SK-N-SH treated with all-trans-retinoic acid at 6 μM for 48 hours (cell line): Measurements from ENCODE around the gene GMCL1.

Source experiments
- ARNTL ChIP-seq: fragments of 450-650 bp; formaldehyde crosslinking; IDR thresholded peaks from 2 replicates; pipeline ENCODE4 v1.5.0; 2020; ENCODE audit warnings: low read depth, mild to moderate bottlenecking, moderate library complexity, borderline replicate concordance
- BACH2 ChIP-seq: fragments of 250-450 bp; sonication (Bioruptor Pico); IDR thresholded peaks from 2 replicates; pipeline ENCODE4 v1.9.0; 2021; ENCODE audit warnings: mild to moderate bottlenecking, borderline replicate concordance
- ESRRG ChIP-seq: fragments of 250-450 bp; sonication (Bioruptor Pico); IDR thresholded peaks from 2 replicates; pipeline ENCODE4 v1.6.1; 2021; ENCODE audit warnings: mild to moderate bottlenecking
- OSR1 ChIP-seq: fragments of 250-450 bp; sonication (Bioruptor Pico); IDR thresholded peaks from 2 replicates; pipeline ENCODE4 v1.8.0; 2022; ENCODE audit warnings: moderate library complexity, mild to moderate bottlenecking, inconsistent platforms
- SNAI2 ChIP-seq: fragments of 250-450 bp; sonication (Bioruptor Pico); IDR thresholded peaks from 2 replicates; pipeline ENCODE4 v1.5.0; 2020; ENCODE audit warnings: mild to moderate bottlenecking, moderate library complexity
- TOX ChIP-seq: fragments of 250-450 bp; sonication (Bioruptor Pico); IDR thresholded peaks from 2 replicates; pipeline ENCODE4 v1.8.0; 2021; ENCODE audit warnings: mild to moderate bottlenecking, moderate library complexity, borderline replicate concordance
- ZNF565 ChIP-seq: fragments of 450-650 bp; formaldehyde crosslinking; conservative IDR thresholded peaks from 2 replicates; pipeline ENCODE4 v1.5.0; 2020; ENCODE audit warnings: low read depth, mild to moderate bottlenecking, moderate library complexity
- TF ChIP-seq, protein P1 (sequence below): fragments of 250-450 bp; sonication (Bioruptor Pico); IDR thresholded peaks from 2 replicates; pipeline ENCODE4 v1.8.0; 2021; ENCODE audit warnings: low read depth, mild to moderate bottlenecking, moderate library complexity, borderline replicate concordance
- TF ChIP-seq, protein P2 (sequence below): fragments of 250-450 bp; sonication (Bioruptor Pico); IDR thresholded peaks from 2 replicates; pipeline ENCODE4 v1.5.1; 2021; ENCODE audit warnings: mild to moderate bottlenecking, moderate library complexity
- TF ChIP-seq, protein P3 (sequence below): fragments of 250-450 bp; sonication (Bioruptor Pico); IDR thresholded peaks from 2 replicates; pipeline ENCODE4 v1.8.0; 2020; ENCODE audit warnings: mild to moderate bottlenecking, moderate library complexity, borderline replicate concordance
- TF ChIP-seq, protein P4 (sequence below): fragments of 250-450 bp; sonication (Bioruptor Pico); IDR thresholded peaks from 2 replicates; pipeline ENCODE4 v1.5.1; 2020; ENCODE audit warnings: low read depth, mild to moderate bottlenecking, moderate library complexity

DNA sequence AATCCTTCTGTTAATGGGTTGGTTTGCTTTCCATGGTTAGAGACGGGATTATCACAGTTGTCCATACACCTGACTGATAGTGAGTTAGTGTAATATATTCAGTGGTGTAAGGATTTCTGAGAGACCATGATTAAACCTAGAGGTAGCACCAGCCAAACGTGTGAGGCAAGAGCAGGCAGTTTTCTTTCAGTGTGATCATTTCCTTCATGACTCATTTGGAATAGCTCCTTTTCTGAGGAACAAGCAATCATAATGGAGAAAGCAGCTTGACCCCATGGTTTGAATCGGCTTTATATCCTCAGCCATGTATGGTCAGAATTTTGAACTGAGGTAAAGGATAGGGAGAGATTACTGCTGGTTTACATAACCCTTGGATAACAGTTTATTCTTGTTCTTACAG lies 88.4 kb downstream of the GMCL1 start:
- TF ChIP-seq, protein P1, sequence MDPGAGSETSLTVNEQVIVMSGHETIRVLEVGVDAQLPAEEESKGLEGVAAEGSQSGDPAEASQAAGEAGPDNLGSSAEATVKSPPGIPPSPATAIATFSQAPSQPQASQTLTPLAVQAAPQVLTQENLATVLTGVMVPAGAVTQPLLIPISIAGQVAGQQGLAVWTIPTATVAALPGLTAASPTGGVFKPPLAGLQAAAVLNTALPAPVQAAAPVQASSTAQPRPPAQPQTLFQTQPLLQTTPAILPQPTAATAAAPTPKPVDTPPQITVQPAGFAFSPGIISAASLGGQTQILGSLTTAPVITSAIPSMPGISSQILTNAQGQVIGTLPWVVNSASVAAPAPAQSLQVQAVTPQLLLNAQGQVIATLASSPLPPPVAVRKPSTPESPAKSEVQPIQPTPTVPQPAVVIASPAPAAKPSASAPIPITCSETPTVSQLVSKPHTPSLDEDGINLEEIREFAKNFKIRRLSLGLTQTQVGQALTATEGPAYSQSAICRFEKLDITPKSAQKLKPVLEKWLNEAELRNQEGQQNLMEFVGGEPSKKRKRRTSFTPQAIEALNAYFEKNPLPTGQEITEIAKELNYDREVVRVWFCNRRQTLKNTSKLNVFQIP (CRISPR knock-in tag): no peak
- no peak for TF ChIP-seq OSR1
- TF ChIP-seq, protein P2, sequence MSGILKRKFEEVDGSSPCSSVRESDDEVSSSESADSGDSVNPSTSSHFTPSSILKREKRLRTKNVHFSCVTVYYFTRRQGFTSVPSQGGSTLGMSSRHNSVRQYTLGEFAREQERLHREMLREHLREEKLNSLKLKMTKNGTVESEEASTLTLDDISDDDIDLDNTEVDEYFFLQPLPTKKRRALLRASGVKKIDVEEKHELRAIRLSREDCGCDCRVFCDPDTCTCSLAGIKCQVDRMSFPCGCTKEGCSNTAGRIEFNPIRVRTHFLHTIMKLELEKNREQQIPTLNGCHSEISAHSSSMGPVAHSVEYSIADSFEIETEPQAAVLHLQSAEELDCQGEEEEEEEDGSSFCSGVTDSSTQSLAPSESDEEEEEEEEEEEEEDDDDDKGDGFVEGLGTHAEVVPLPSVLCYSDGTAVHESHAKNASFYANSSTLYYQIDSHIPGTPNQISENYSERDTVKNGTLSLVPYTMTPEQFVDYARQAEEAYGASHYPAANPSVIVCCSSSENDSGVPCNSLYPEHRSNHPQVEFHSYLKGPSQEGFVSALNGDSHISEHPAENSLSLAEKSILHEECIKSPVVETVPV (CRISPR knock-in tag): no peak
- no peak for TF ChIP-seq ESRRG (CRISPR knock-in tag)
- no peak for TF ChIP-seq ZNF565 (CRISPR knock-in tag)
- TF ChIP-seq ARNTL (CRISPR knock-in tag): no peak
- TF ChIP-seq, protein P3, sequence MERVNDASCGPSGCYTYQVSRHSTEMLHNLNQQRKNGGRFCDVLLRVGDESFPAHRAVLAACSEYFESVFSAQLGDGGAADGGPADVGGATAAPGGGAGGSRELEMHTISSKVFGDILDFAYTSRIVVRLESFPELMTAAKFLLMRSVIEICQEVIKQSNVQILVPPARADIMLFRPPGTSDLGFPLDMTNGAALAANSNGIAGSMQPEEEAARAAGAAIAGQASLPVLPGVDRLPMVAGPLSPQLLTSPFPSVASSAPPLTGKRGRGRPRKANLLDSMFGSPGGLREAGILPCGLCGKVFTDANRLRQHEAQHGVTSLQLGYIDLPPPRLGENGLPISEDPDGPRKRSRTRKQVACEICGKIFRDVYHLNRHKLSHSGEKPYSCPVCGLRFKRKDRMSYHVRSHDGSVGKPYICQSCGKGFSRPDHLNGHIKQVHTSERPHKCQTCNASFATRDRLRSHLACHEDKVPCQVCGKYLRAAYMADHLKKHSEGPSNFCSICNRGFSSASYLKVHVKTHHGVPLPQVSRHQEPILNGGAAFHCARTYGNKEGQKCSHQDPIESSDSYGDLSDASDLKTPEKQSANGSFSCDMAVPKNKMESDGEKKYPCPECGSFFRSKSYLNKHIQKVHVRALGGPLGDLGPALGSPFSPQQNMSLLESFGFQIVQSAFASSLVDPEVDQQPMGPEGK (CRISPR knock-in tag): no peak
- TF ChIP-seq SNAI2: no peak
- no peak for TF ChIP-seq BACH2 (CRISPR knock-in tag)
- TF ChIP-seq, protein P4, sequence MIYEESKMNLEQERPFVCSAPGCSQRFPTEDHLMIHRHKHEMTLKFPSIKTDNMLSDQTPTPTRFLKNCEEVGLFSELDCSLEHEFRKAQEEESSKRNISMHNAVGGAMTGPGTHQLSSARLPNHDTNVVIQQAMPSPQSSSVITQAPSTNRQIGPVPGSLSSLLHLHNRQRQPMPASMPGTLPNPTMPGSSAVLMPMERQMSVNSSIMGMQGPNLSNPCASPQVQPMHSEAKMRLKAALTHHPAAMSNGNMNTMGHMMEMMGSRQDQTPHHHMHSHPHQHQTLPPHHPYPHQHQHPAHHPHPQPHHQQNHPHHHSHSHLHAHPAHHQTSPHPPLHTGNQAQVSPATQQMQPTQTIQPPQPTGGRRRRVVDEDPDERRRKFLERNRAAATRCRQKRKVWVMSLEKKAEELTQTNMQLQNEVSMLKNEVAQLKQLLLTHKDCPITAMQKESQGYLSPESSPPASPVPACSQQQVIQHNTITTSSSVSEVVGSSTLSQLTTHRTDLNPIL (CRISPR knock-in tag): no peak
- TF ChIP-seq TOX (CRISPR knock-in tag): no peak
